SK-N-SH treated with all-trans-retinoic acid at 6 μM for 48 hours (cell line): ENCODE results near the gene RGR.

Source experiments
- ZNF565 ChIP-seq: fragments of 450-650 bp; formaldehyde crosslinking; conservative IDR thresholded peaks from 2 replicates; pipeline ENCODE4 v1.5.0; 2020; ENCODE audit warnings: low read depth, mild to moderate bottlenecking, moderate library complexity
- TF ChIP-seq, protein P1 (sequence below): fragments of 250-450 bp; sonication (Bioruptor Pico); IDR thresholded peaks from 2 replicates; pipeline ENCODE4 v1.8.0; 2020; ENCODE audit warnings: mild to moderate bottlenecking, moderate library complexity, borderline replicate concordance

DNA sequence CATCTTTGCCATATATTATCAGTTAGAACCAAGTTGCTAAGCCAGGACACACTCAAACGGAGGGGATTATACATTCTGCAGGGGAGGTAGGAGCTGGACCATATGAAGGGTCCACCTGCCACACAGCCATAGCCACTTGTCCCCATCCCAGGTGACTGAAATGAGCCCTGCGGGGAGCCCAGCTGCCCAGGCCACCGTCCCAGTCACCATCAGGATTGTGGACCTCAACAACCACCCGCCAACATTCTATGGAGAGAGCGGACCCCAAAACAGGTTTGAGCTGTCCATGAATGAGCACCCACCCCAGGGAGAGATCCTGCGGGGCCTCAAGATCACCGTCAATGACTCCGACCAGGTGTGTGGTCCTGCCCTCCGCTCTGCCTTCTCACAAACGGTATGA is 36.8 kb upstream of the RGR start:
- TF ChIP-seq, protein P1, sequence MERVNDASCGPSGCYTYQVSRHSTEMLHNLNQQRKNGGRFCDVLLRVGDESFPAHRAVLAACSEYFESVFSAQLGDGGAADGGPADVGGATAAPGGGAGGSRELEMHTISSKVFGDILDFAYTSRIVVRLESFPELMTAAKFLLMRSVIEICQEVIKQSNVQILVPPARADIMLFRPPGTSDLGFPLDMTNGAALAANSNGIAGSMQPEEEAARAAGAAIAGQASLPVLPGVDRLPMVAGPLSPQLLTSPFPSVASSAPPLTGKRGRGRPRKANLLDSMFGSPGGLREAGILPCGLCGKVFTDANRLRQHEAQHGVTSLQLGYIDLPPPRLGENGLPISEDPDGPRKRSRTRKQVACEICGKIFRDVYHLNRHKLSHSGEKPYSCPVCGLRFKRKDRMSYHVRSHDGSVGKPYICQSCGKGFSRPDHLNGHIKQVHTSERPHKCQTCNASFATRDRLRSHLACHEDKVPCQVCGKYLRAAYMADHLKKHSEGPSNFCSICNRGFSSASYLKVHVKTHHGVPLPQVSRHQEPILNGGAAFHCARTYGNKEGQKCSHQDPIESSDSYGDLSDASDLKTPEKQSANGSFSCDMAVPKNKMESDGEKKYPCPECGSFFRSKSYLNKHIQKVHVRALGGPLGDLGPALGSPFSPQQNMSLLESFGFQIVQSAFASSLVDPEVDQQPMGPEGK = no peak
- TF ChIP-seq ZNF565 (CRISPR knock-in tag) = no peak
